CD4-positive, CD25-positive, alpha-beta regulatory T cell (primary cell): Measurements from ENCODE around the gene PPM1N. TPM values are rescaled to one million over a fixed set of nuclear protein-coding genes. Genes with fewer than 3 reads are reported as not detected.
"Not testable (repeated sequence)": the region's sequence is repeated elsewhere in the genome, so short reads cannot be mapped to it uniquely, and the experiment has no call there.

ENCODE experiments used
- ATAC-seq, 2 donors: fragments of 150-1000 bp; cut with Tn5 transposase; one replicate each; pipeline ENCODE4 v1.10.0; 2021; ENCODE audit warnings: low read depth in 2 of 2, moderate number of reproducible peaks in 2 of 2, moderate library complexity in 1 of 2
- DNase-seq, 3 donors: peaks; one replicate each; pipeline versions ENCODE4 v3.0.0 to v3.0.0-alpha.2; 2012 to 2022; ENCODE audit warnings: mixed read lengths in 1 of 3
- H3K27ac ChIP-seq: one replicate; pipeline ENCODE4 v1.7.0; 2013; ENCODE audit warnings: mild to moderate bottlenecking, low read length; ENCODE audit not compliant: insufficient read depth, poor library complexity, severe bottlenecking
- H3K27me3 ChIP-seq: one replicate; pipeline ENCODE4 v1.7.0; 2013; ENCODE audit warnings: low read length; ENCODE audit not compliant: control insufficient read depth, insufficient read depth
- H3K36me3 ChIP-seq: one replicate; pipeline ENCODE4 v1.7.0; 2013; ENCODE audit warnings: mild to moderate bottlenecking, low read length, moderate library complexity; ENCODE audit not compliant: control insufficient read depth, insufficient read depth
- H3K4me1 ChIP-seq: 2 replicates; pipeline ENCODE4 v1.7.0; 2013; ENCODE audit warnings: mild to moderate bottlenecking, low read length; ENCODE audit not compliant: insufficient read depth, control insufficient read depth, poor library complexity, severe bottlenecking
- H3K4me3 ChIP-seq: one replicate; pipeline ENCODE4 v1.7.0; 2013; ENCODE audit warnings: low read depth, mild to moderate bottlenecking, low read length, moderate library complexity
- H3K9me3 ChIP-seq, 2 experiments: 1 replicate in 1 of 2; 2 replicates in 1 of 2; pipeline ENCODE4 v1.7.0; 2013; ENCODE audit warnings: low read length in 2 of 2, mild to moderate bottlenecking in 1 of 2, moderate library complexity in 1 of 2; ENCODE audit not compliant: control insufficient read depth in 2 of 2
- H3K27ac Mint-ChIP-seq, 3 donors: one replicate each; pipeline ENCODE4 v1.8.0; 2020 to 2022; ENCODE audit warnings: mild to moderate bottlenecking in 3 of 3, mixed read lengths in 3 of 3, moderate library complexity in 2 of 3
- H3K27me3 Mint-ChIP-seq: one replicate; pipeline ENCODE4 v1.8.0; 2022; ENCODE audit warnings: mild to moderate bottlenecking, mixed read lengths
- H3K36me3 Mint-ChIP-seq: one replicate; pipeline ENCODE4 v1.8.0; 2020; ENCODE audit warnings: mixed read lengths
- H3K4me1 Mint-ChIP-seq, 4 donors: one replicate each; pipeline ENCODE4 v1.8.0; 2020 to 2022; ENCODE audit warnings: mixed read lengths in 4 of 4, mild to moderate bottlenecking in 1 of 4
- H3K4me3 Mint-ChIP-seq, 4 donors: one replicate each; pipeline ENCODE4 v1.8.0; 2020 to 2022; ENCODE audit warnings: mild to moderate bottlenecking in 4 of 4, mixed read lengths in 4 of 4, moderate library complexity in 3 of 4
- H3K9me3 Mint-ChIP-seq, 7 donors: one replicate each; pipeline ENCODE4 v1.8.0; 2020 to 2022; ENCODE audit warnings: mixed read lengths in 7 of 7, mild to moderate bottlenecking in 3 of 7, moderate library complexity in 2 of 7
- polyA plus RNA-seq, 4 donors: library from polyadenylated mRNA; unstranded; fragments of 300-500 nt; fragmentation: Illumina TruSeq; gene quantifications; one replicate each; pipeline ENCODE4 v1.2.3, GENCODE V29; 2021
- total RNA-seq: library from RNA; stranded (reverse); gene quantifications from one replicate; pipeline ENCODE4 v1.2.3, GENCODE V29; 2022

Gene PPM1N
- total and polyA plus RNA-seq, 5 donors from 2014 or later: 2.3 to 6.7 (median 3.2) TPM

- no peaks in the 10 kb centered on the region for H3K27me3 ChIP-seq
- ATAC-seq: no peak
- Mint-ChIP-seq H3K27me3 (no peaks in the 10 kb centered on the region), H3K27ac (peak overlapping the region; percentile 71 to 87 (median 85)), H3K9me3 (peaks cover 0 to 2% (median 0%) of the 10 kb centered on the region in 7 donors), H3K4me3 (peak overlapping the region; percentile 94 to 99 (median 96)), H3K36me3 (no peaks in the 10 kb centered on the region), H3K4me1 (peaks cover 0 to 67% (median 47%) of the 10 kb centered on the region in 4 donors)
- DNase-seq: peak in 1 of 3 donors; percentile 53
- peak overlapping the region; percentile 95 for H3K27ac ChIP-seq
- peak overlapping the region; percentile 75 for H3K4me3 ChIP-seq
- H3K9me3 ChIP-seq: no peaks in the 10 kb centered on the region
- peaks cover 69% of the 10 kb centered on the region for H3K4me1 ChIP-seq
- no peaks in the 10 kb centered on the region for H3K36me3 ChIP-seq
Measured at GRCh38 chr19:45508861-45509691, 10.8 kb downstream of the PPM1N start.

- H3K27me3 Mint-ChIP-seq: no peaks in the 10 kb centered on the region
- DNase-seq: no peak
- H3K4me1 ChIP-seq: peaks cover 75% of the 10 kb centered on the region
- H3K9me3 Mint-ChIP-seq: peaks cover 0 to 2% (median 0%) of the 10 kb centered on the region in 7 donors
- peak overlapping the region; percentile 94 to 99 (median 96) for H3K4me3 Mint-ChIP-seq
- H3K4me3 ChIP-seq: peak overlapping the region; percentile 45
- H3K36me3 Mint-ChIP-seq: no peaks in the 10 kb centered on the region
- H3K4me1 Mint-ChIP-seq: peaks cover 0 to 72% (median 48%) of the 10 kb centered on the region in 4 donors
- H3K9me3 ChIP-seq: no peaks in the 10 kb centered on the region
- H3K27ac Mint-ChIP-seq: peak overlapping the region; percentile 81 to 85 (median 84)
- H3K36me3 ChIP-seq: no peaks in the 10 kb centered on the region
- ATAC-seq: no peak
- H3K27ac ChIP-seq: peak overlapping the region; percentile 95
- H3K27me3 ChIP-seq: no peaks in the 10 kb centered on the region
Measured at GRCh38 chr19:45509692-45510015, 11.4 kb downstream of the PPM1N start.

- not testable (repeated sequence) for H3K27ac ChIP-seq, H3K9me3 Mint-ChIP-seq, H3K9me3 ChIP-seq, DNase-seq, ATAC-seq, H3K4me3 ChIP-seq, H3K27me3 ChIP-seq, H3K27me3 Mint-ChIP-seq, H3K36me3 Mint-ChIP-seq, H3K36me3 ChIP-seq
- peaks cover 80% of the 10 kb centered on the region for H3K4me1 ChIP-seq
- peaks cover 0 to 75% (median 46%) of the 10 kb centered on the region in 4 donors for H3K4me1 Mint-ChIP-seq
- peak overlapping the region; percentile 94 to 99 (median 96) for H3K4me3 Mint-ChIP-seq
- peak overlapping the region; percentile 18 to 84 (median 73) for H3K27ac Mint-ChIP-seq
Measured at GRCh38 chr19:45510352-45510751, 12.1 kb downstream of the PPM1N start.

- no peaks in the 10 kb centered on the region for H3K9me3 ChIP-seq
- H3K36me3 ChIP-seq: peaks cover 3% of the 10 kb centered on the region
- H3K4me1 Mint-ChIP-seq: peaks cover 0 to 74% (median 43%) of the 10 kb centered on the region in 4 donors
- H3K4me1 ChIP-seq: peaks cover 80% of the 10 kb centered on the region
- H3K4me3 Mint-ChIP-seq: peak overlapping the region; percentile 94 to 99 (median 96)
- H3K27ac Mint-ChIP-seq: peak overlapping the region; percentile 73 to 84 (median 82)
- H3K36me3 Mint-ChIP-seq: no peaks in the 10 kb centered on the region
- no peak overlapping the region for H3K27ac ChIP-seq
- no peaks in the 10 kb centered on the region for H3K27me3 ChIP-seq
- H3K27me3 Mint-ChIP-seq: no peaks in the 10 kb centered on the region
- peaks cover 0 to 2% (median 0%) of the 10 kb centered on the region in 7 donors for H3K9me3 Mint-ChIP-seq
- ATAC-seq (no peak), DNase-seq (no peak)
- no peak overlapping the region for H3K4me3 ChIP-seq
Measured at GRCh38 chr19:45511074-45511473, 12.8 kb downstream of the PPM1N start.

- H3K9me3 Mint-ChIP-seq: peaks cover 0 to 2% (median 0%) of the 10 kb centered on the region in 7 donors
- no peaks in the 10 kb centered on the region for H3K27me3 Mint-ChIP-seq
- peaks cover 0 to 76% (median 36%) of the 10 kb centered on the region in 4 donors for H3K4me1 Mint-ChIP-seq
- peak overlapping the region; percentile 47 to 77 (median 70) for H3K27ac Mint-ChIP-seq
- peaks cover 5% of the 10 kb centered on the region for H3K36me3 Mint-ChIP-seq
- ATAC-seq: no peak
- Histone ChIP-seq H3K4me3 (no peak overlapping the region), H3K27me3 (no peaks in the 10 kb centered on the region), H3K36me3 (peaks cover 11% of the 10 kb centered on the region), H3K4me1 (peaks cover 74% of the 10 kb centered on the region), H3K9me3 (no peaks in the 10 kb centered on the region), H3K27ac (no peak overlapping the region)
- DNase-seq: no peak
- peak overlapping the region in 2 of 4 donors; percentile 62 to 84 for H3K4me3 Mint-ChIP-seq
Measured at GRCh38 chr19:45512881-45513483, 14.7 kb downstream of the PPM1N start.

GRCh38 chr19:45514376-45515051 lies 16.3 kb downstream of the PPM1N start:
- H3K4me1 ChIP-seq: peaks cover 60% of the 10 kb centered on the region
- Mint-ChIP-seq H3K27ac (peak overlapping the region; percentile 40 to 91 (median 91)), H3K4me1 (peaks cover 0 to 71% (median 34%) of the 10 kb centered on the region in 4 donors), H3K9me3 (no peaks in the 10 kb centered on the region), H3K36me3 (peaks cover 8% of the 10 kb centered on the region), H3K4me3 (peak overlapping the region in 3 of 4 donors; percentile 44 to 66 (median 66)), H3K27me3 (no peaks in the 10 kb centered on the region)
- H3K27me3 ChIP-seq: no peaks in the 10 kb centered on the region
- H3K9me3 ChIP-seq: no peaks in the 10 kb centered on the region
- peak overlapping the region; percentile 76 for H3K27ac ChIP-seq
- peaks cover 18% of the 10 kb centered on the region for H3K36me3 ChIP-seq
- no peak overlapping the region for H3K4me3 ChIP-seq
- DNase-seq (no peak), ATAC-seq (no peak)

- peak in 1 of 3 donors; percentile 32 for DNase-seq
- Mint-ChIP-seq H3K9me3 (no peaks in the 10 kb centered on the region), H3K27me3 (no peaks in the 10 kb centered on the region), H3K27ac (peak overlapping the region; percentile 56 to 91 (median 91)), H3K4me3 (peak overlapping the region in 3 of 4 donors; percentile 41 to 66 (median 66)), H3K4me1 (peaks cover 0 to 65% (median 29%) of the 10 kb centered on the region in 4 donors), H3K36me3 (peaks cover 8% of the 10 kb centered on the region)
- H3K9me3 ChIP-seq: no peaks in the 10 kb centered on the region
- H3K4me3 ChIP-seq: peak overlapping the region; percentile 26
- H3K4me1 ChIP-seq: peaks cover 55% of the 10 kb centered on the region
- peak; percentile 30 to 41 for ATAC-seq
- H3K27me3 ChIP-seq: no peaks in the 10 kb centered on the region
- H3K36me3 ChIP-seq: peaks cover 23% of the 10 kb centered on the region
- peak overlapping the region; percentile 76 for H3K27ac ChIP-seq
Measured at GRCh38 chr19:45515081-45515624, 16.9 kb downstream of the PPM1N start.
